ENCODE data around the gene CYB5D1. TPM values are rescaled to one million over a fixed set of nuclear protein-coding genes. Genes with fewer than 3 reads are reported as not detected.

CYB5D1 gene
- total RNA-seq, 4 donors from 2014 or later: 12.0 to 18.7 (median 13.7) TPM

DNA sequence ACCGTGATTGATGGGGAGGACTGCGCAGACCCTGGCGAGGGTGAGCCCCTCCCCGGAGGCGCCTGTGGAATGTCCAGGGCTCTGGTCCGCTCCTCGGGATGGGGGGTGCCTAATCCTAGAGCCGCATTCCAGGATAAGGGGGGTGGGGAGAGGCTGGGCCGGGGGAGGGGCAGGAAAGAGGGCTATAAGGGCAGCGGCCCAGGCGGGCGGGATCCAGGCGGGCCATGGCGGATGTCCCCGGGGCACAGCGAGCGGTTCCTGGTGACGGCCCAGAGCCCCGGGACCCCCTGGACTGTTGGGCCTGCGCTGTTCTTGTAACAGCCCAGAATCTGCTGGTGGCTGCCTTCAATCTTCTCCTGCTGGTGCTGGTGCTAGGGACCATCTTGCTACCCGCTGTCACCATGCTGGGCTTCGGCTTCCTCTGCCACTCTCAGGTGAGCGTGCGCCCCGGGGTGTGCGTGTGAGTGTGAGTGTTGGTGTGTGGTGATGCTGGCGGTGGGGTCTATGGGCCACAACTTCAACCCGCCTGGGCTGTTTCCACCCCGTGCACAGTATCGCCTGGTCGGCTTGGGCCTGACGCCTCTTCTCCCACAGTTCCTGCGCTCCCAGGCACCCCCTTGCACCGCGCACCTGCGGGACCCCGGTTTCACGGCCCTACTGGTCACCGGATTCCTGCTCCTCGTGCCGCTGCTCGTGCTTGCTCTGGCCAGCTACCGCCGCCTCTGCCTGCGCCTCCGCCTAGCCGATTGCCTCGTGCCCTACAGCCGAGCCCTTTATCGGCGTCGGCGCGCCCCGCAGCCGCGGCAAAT lies 2.7 kb upstream of the CYB5D1 start, which contains the start of gene TMEM88:
TSS of gene TMEM88 (plus strand) at position 216 of the 809 bp plus-strand sequence. CDS start at position 225, 9 bp downstream.
- Histone ChIP-seq H3K27me3 (no peaks in the 10 kb centered on the region), H3K27ac (peak within 1 kb of the TSS in 3 of 4 donors; percentile 88 to 96 (median 95)), H3K4me3 (peak within 1 kb of the TSS in 1 of 2 donors; percentile 57), H3K9me3 (no peaks in the 10 kb centered on the region), H3K36me3 (peaks cover 0 to 51% of the 10 kb centered on the region in 2 donors), H3K4me1 (peaks cover 3 to 66% (median 27%) of the 10 kb centered on the region in 3 donors)
- no peak for ATAC-seq
- TF ChIP-seq POLR2AphosphoS5 (IDR thresholded peaks at IDR 0.05) (no peak), POLR2A (IDR thresholded peaks at IDR 0.05) (no peak), EP300 (IDR thresholded peaks at IDR 0.05) (no peak), CTCF (IDR thresholded peaks at IDR 0.05) (no peak)
- WGBS, 2 donors (ENCODE audit: low coverage in 1 of 2): 53 to 61% methylated on average over 5 to 17 of the region's 57 CpGs

DNA sequence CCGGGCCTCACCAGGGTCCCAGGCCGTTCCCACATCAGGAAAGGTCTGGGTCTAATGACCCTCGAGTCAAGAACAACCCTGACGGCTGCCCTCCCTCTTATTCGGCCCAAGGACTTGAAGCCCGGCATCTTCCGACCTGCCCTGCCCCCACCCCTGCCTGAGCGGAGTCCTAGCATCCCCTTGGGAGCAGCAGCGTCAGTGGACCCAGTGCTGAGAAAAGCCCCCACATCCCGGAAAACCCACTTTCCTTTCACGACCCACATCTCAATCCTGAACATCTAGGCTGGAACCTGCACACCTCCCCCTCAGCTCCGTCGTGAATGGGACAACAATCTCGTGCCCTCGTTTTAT lies 2.2 kb upstream of the CYB5D1 start:
- Histone ChIP-seq H3K27ac (peak overlapping the region in 3 of 4 donors; percentile 88 to 96 (median 95)), H3K4me1 (peaks cover 3 to 66% (median 27%) of the 10 kb centered on the region in 3 donors), H3K36me3 (peaks cover 0 to 51% of the 10 kb centered on the region in 2 donors), H3K4me3 (peak overlapping the region in 1 of 2 donors; percentile 57), H3K9me3 (no peaks in the 10 kb centered on the region), H3K27me3 (no peaks in the 10 kb centered on the region)
- TF ChIP-seq POLR2AphosphoS5 (IDR thresholded peaks at IDR 0.05): no peak
- no peak for TF ChIP-seq CTCF (IDR thresholded peaks at IDR 0.05)
- no peak for TF ChIP-seq EP300 (IDR thresholded peaks at IDR 0.05)
- no peak for TF ChIP-seq POLR2A (IDR thresholded peaks at IDR 0.05)
- WGBS, 2 donors (ENCODE audit: low coverage in 1 of 2): 13 to 40% methylated on average over 1 to 3 of the region's 15 CpGs
- ATAC-seq: no peak

DNA sequence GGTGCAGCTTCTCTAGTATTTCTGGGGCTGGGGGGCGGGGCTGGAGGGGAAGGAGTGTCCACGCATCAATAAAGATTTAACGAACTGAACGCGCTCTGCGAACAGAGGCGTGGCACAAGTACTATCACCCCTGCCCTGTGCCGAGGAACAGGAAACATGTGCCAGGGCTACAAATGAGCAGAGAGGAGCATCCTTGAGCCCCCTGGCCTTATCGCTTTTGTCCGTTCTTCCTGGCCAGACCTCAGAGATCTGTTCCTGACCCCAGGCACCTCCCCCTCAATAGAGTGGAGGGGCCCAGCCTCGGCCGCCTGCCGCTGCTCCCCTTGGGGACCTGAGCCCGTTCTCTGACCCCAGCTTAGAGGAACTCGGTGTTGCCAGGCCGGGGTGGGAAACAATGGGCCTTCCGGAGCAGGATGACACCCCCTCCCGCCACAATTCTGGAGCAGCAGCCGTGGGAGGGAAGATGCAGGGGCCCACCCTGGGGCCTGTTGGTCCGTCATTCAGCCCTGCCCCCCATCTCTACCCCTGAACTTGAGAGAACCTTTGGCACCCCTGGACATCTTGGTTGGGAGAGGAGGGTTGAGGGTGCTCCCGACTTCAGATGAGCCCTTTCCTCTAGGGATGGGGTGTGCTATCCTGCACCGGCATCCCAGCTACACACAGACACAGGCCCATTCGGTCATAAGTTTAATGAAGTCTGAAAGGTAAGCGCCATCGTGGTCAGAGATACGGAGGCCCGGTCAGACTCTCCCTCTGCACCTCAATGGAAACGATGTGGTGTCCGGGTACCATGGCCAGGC lies 1.6 kb upstream of the CYB5D1 start:
- 0 to 5% methylated on average over 4 to 12 of the region's 29 CpGs for WGBS, 2 donors (ENCODE audit: low coverage in 1 of 2)
- peak; percentile 34 for TF ChIP-seq POLR2AphosphoS5 (IDR thresholded peaks at IDR 0.05)
- TF ChIP-seq POLR2A (IDR thresholded peaks at IDR 0.05): no peak
- H3K4me1 ChIP-seq: peaks cover 3 to 62% (median 27%) of the 10 kb centered on the region in 3 donors
- H3K27me3 ChIP-seq: no peaks in the 10 kb centered on the region
- no peak for ATAC-seq
- H3K9me3 ChIP-seq: no peaks in the 10 kb centered on the region
- peak overlapping the region; percentile 73 to 96 (median 92) for H3K27ac ChIP-seq
- peaks cover 0 to 51% of the 10 kb centered on the region in 2 donors for H3K36me3 ChIP-seq
- peak overlapping the region; percentile 57 to 86 for H3K4me3 ChIP-seq

DNA sequence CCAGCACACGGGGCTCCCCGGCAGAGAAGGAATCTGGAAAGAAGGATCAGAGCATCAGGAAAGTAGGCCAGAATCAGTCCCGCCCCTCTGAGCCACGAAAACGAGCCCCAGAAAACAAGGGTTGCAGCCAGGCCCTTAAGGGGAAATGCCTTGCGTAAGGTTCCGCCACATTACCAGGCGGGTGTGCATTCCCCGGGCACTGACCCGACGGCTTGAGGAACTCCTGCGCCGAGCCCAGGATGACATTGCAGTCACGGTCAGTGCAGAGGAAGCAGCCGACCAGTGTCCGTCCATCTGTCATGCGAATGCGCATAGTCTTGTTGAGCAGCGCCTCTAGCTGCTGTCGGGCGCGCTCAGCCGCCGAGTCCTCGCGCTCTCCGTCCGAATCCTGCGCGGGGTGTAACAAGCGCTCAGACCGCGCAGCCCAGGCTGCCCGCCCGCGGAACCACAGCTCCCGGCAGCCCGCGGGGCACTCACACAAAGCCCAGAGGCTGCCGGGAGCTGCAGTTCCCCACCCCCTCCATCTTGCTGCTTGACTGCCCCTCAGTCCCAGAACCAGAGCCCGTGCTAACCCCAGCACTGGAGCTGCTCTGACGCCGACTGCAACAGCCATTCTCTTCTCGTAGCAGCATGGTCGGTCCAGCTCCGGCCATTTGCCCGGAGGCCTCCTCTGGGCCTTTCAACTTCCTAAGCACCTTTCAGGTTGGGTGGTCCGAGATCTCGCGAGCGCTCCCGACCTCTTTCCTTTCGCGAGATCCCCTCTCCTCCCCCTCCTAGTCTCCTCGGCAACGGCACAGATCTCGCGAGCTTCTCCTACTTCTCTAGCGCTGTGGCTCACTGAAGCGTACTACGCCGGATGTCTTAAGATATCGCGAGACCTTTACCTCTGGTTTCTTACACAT lies 741 bp upstream of the CYB5D1 start, which contains the start of gene NAA38:
TSS of gene NAA38 (minus strand) at position 749 of the 902 bp plus-strand sequence. CDS start at position 653, 96 bp downstream.
- peaks cover 0 to 54% of the 10 kb centered on the region in 2 donors for H3K36me3 ChIP-seq

More for the DNA sequence above, 741 bp upstream of the CYB5D1 start, which contains the start of gene NAA38:
- peak within 1 kb of the TSS; percentile 73 to 96 (median 92) for H3K27ac ChIP-seq
- H3K27me3 ChIP-seq: no peaks in the 10 kb centered on the region
- peak; percentile 91 for ATAC-seq
- peak; percentile 44 to 47 for TF ChIP-seq POLR2A (IDR thresholded peaks at IDR 0.05)
- TF ChIP-seq CTCF (IDR thresholded peaks at IDR 0.05): peak in 3 of 4 experiments; percentile 40 to 83 (median 46)
- TF ChIP-seq POLR2AphosphoS5 (IDR thresholded peaks at IDR 0.05): peak; percentile 85
- no peak for TF ChIP-seq EP300 (IDR thresholded peaks at IDR 0.05)
- H3K9me3 ChIP-seq: no peaks in the 10 kb centered on the region
- H3K4me3 ChIP-seq: peak within 1 kb of the TSS; percentile 57 to 86
- H3K4me1 ChIP-seq: peaks cover 3 to 53% (median 25%) of the 10 kb centered on the region in 3 donors
- 1% methylated on average over 22 to 29 of the region's 64 CpGs for WGBS, 2 donors (ENCODE audit: low coverage in 1 of 2)

All from gastroesophageal sphincter (tissue), 4 donors.